ENCODE data around the gene PDZD7.

Gene PDZD7

GRCh38 chr10:100970914-100971811 is 59.8 kb downstream of the PDZD7 start:
- no peak for DNase-seq (ENCODE audit: low read depth)
- no peak for TF ChIP-seq CTCF (IDR thresholded peaks at IDR 0.05; ENCODE audit: control insufficient read depth, extremely low read depth, insufficient read depth)
- no peak overlapping the region for H3K4me3 ChIP-seq (ENCODE audit: low read depth, low read length)

- no peak for DNase-seq (ENCODE audit: low read depth)
- peak overlapping the region; percentile 52 for H3K4me3 ChIP-seq (ENCODE audit: low read depth, low read length)
- TF ChIP-seq CTCF (IDR thresholded peaks at IDR 0.05; ENCODE audit: control insufficient read depth, extremely low read depth, insufficient read depth): no peak
These were observed 60.6 kb downstream of the PDZD7 start for GRCh38 chr10:100970076-100970913.

- peak within 1 kb of the TSS; percentile 52 for H3K4me3 ChIP-seq (ENCODE audit: low read depth, low read length)
These were observed 61.5 kb downstream of the PDZD7 start, which contains the start of gene SEMA4G for GRCh38 chr10:100969187-100970075. SEMA4G (plus strand) TSS chr10:100969504; CDS start chr10:100972913, 3,409 bp downstream.

GRCh38 chr10:100968863-100969186 is 62.1 kb downstream of the PDZD7 start:
- DNase-seq (ENCODE audit: low read depth): no peak
- H3K4me3 ChIP-seq (ENCODE audit: low read depth, low read length): peak overlapping the region; percentile 52; the same call in 1 of the 2 replicates
- TF ChIP-seq CTCF (IDR thresholded peaks at IDR 0.05; ENCODE audit: control insufficient read depth, extremely low read depth, insufficient read depth): no peak

More at GRCh38 chr10:100969187-100970075, 61.5 kb downstream of the PDZD7 start, which contains the start of gene SEMA4G:
- no peak for DNase-seq (ENCODE audit: low read depth)
- TF ChIP-seq CTCF (IDR thresholded peaks at IDR 0.05; ENCODE audit: control insufficient read depth, extremely low read depth, insufficient read depth): peak; percentile 35

- no peak for TF ChIP-seq CTCF (IDR thresholded peaks at IDR 0.05; ENCODE audit: control insufficient read depth, extremely low read depth, insufficient read depth)
- H3K4me3 ChIP-seq (ENCODE audit: low read depth, low read length): no peak overlapping the region
- DNase-seq (ENCODE audit: low read depth): no peak
These were observed 62.7 kb downstream of the PDZD7 start for GRCh38 chr10:100968062-100968736.

GRCh38 chr10:100967332-100967731 is 63.6 kb downstream of the PDZD7 start:
- no peak for TF ChIP-seq CTCF (IDR thresholded peaks at IDR 0.05; ENCODE audit: control insufficient read depth, extremely low read depth, insufficient read depth)
- DNase-seq (ENCODE audit: low read depth): no peak
- no peak overlapping the region for H3K4me3 ChIP-seq (ENCODE audit: low read depth, low read length)
